GM19025 (cell line): Measurements from ENCODE around the gene HIPK2.

ENCODE experiments used
- ATAC-seq: cut with Tn5 transposase; IDR thresholded peaks from one replicate; pipeline ENCODE4 v1.9.1; 2021; ENCODE audit warnings: mild to moderate bottlenecking, low read depth, moderate library complexity; ENCODE audit not compliant: unreplicated experiment

The HIPK2 gene

DNA sequence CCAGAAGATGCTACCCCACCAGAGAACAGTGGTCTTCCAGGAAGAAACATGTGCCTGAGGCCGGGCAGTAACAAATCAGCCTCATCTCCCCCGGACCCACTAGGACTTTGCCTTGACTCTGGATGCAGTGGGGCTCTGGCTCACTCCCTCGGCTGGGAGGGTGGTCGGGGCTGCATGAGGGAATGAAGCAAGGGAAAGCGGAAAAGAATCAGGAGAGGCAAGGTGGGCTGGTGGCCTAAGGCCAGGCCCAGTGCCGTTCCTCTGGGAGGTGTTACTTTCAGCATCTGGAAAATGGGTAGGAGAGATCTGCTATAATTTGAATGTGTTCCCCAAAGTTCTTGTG is 202.5 kb downstream of the HIPK2 start:
- ATAC-seq: no peak

- no peak for ATAC-seq
These were observed 203.0 kb downstream of the HIPK2 start for GRCh38 chr7:139574618-139575337.

- ATAC-seq: no peak
These were observed 203.9 kb downstream of the HIPK2 start for GRCh38 chr7:139573871-139574270.

DNA sequence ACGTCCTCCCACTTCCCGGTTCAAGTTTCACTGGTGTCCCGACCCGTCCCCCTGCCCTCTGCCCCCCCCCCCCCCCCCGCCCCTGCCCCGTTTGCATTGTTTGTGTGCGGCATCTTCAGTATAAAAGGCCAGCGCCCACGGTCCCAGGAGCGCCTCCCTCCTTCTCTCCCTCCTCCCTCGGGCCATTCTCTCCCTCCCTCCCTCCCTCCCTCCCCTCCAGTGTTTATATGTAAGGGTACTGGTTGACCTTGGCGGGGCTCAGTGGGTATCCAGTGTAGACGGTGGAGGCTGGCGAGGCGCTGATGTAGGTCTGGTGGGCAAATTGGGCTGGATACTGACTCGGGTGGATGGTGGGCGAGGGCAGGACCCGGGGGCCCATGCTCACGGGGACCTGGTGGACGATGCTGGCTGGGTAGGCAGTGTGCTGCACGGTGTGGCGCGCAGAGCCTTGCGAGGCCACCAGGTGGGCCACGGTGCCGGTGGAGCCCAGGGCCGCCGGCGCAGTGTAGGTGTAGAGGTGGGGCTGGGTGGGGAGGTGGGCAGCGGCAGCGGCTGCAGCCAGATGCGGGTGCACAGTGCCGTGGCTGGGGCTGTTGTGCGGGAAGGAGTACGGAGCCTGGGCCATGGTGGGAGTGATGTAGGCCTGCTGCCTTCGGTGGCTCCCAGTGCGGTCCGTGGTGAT is 205.0 kb downstream of the HIPK2 start:
- ATAC-seq: no peak

- no peak for ATAC-seq
These were observed 205.7 kb downstream of the HIPK2 start for GRCh38 chr7:139572071-139572470.

DNA sequence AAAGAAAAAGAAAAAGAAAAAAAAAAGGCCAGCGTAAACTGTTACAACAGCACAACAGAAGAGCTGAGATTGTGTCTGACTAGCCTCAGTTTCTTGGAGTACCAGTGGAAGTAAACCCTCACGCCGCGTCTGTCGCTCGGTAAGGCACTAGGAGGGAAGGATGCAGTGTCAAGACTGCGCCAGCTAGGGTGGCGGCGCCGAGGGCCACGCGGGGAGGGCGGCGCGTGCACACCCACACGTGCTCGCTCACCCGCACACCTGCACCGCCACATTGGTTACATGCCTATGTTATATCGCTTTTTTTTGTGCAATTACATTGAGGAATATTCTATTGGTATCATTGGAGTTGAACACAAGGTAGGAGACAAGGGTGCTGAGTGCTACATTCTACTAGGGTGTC is 206.1 kb downstream of the HIPK2 start:
- no peak for ATAC-seq

DNA sequence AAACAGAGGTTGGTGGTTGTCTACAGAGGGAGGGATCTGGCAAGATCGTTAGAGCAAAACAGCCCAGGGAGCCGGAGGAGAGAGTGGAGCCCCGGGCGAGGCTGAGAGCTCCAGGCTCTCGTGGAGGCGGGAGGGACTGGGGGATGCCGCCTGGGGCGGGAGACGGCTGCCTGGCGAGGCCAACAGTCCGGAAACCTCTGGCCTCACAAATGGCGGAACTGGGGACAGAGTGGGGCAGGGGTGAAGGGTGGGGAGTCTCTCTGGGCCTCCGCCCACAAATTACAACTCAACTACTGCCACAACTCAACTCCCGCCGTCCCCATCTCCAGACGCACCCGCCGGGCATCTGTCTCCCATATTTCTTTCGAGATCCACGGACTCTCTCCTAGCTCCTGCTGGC is 206.6 kb downstream of the HIPK2 start:
- ATAC-seq: no peak

GRCh38 chr7:139570626-139571025 is 207.2 kb downstream of the HIPK2 start:
- no peak for ATAC-seq

DNA sequence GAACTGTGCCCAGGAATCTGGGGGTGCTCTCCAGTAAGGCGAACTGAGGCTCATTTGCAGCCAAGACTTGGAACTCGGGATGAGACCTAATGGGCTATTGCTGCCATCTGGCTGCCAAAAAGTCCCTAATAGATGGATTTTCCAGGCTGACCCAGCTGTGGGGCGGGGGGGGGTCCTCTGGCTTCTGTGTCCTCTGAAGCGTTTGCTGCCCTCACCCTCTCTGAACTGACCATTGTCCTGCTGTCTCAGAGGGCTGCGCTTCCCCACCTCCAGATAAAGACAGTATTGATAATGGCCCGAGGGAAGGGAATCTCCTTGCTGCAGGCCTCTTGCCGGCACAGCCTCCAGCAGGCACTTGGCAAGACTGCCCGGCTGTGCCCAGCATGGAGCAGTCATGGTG is 207.7 kb downstream of the HIPK2 start:
- no peak for ATAC-seq

- no peak for ATAC-seq
These were observed 208.8 kb downstream of the HIPK2 start for GRCh38 chr7:139568813-139569490.

- no peak for ATAC-seq
These were observed 209.5 kb downstream of the HIPK2 start for GRCh38 chr7:139568346-139568675.

DNA sequence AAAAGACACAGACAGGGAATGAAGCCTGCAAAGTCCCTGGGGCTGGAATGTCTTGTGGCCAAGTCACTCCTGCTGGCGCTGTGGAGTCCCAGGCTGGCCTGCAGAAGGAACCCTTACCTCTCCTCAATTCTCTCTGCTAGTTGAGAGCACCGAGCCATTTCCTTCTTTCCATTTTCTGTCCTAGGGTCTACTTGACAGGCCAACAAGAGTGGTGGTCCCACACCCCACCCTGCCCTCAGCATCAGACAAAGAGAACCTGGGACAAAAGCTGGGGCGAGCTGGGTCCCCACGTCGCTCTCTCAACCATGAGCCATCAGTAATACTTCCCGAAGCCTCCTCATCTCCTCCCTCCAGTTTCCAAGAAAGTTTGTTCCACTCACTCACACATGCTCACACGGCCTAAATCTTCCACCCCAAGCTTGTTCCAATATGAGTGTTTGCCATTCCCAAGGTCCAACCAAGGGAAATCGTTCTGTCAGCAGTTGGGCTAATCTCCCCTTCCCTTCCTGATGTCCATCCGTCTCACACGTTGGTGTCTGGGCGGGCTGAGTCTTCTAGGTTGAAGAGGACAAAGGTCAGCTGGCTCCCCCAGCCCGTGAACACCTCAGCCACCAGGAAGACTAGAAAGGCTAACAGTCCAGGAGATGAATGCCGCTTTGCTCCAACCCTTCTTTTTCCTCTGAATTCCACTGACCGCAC is 210.0 kb downstream of the HIPK2 start:
- no peak for ATAC-seq

- ATAC-seq: no peak
These were observed 210.8 kb downstream of the HIPK2 start for GRCh38 chr7:139566736-139567646.

DNA sequence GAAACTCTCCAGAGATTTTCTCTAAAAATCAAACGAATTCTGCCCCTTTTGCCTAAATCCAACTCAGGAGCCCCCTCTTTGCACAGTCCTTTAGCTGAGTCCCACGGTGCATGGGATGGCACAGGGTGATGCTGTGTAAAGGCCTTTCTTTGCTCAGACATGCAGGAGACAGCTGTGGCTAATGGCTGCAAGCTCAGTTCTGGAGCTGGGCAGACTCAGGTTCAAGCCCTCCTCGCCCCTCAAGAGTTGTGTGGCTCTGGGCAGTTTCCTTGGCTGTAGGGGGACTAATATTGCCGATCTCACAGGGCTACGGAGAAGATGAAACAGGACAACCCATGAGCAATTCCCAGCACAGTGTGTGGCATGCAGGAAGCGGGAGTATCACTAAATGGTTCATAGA is 211.7 kb downstream of the HIPK2 start:
- ATAC-seq: no peak

DNA sequence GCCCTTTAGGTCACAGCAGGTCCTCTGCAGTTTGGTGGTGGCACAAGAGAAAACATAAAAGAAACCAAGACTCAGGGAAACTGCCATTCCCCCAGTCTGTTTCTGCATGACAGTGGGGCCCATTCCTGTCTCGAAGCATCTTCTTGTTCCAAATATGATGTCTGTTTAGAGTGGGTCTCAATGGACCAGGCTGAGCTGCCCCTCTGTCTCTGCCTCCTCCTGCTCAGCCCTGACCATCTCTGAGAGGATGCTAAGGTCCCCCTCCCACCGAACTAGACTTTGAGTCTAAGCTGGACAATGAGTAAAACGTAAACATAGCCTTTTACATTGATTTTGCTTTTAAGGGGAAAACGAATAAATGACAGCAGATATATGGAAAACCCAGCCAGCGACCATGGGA is 213.9 kb downstream of the HIPK2 start:
- no peak for ATAC-seq

DNA sequence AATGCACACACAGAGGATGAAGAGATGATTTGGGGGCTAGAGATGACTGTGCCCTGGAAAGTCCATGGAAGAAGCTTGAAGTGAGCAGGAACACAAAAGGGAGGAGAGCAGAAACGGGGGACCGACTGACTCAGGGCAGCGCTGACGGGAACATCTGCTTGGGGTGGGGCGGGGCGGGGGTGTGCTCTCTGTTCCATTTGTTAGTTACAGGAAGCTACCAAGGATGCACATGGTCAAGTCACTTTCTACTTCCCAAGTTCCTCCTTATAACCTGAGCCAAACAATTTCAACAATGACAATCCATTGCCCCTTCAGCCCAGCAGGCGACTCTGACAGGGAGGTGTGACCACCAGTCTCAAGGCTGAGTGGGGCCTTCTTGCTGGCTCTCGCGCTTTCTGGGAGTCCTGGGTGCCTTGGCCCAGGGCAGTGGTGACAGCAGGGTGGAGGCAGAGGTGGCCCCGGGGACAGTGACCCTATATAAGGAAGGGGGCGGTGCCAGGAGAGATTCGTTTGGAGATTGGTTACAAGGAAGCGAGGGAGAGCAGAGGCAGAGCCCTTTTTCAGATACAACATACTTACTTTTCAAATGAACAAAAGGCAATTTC is 214.7 kb downstream of the HIPK2 start:
- ATAC-seq: no peak

DNA sequence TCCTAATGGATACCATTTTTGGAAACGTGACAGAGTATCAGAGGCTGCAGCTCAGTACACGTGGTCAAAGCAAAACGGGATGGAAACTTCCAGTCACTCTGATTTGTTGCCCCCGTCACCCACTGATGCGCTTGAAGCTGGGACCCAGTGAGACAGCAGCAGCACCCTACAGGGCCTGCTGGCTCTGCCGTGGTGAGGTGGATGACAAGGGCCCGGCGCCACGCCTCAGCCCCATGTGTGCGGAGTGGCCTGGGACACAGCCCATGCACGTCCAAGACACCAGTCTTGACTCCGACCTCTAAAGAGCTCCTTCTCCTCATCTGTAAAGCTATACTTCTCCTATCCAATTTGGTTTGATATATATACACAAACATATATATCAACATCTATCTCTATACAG is 215.3 kb downstream of the HIPK2 start:
- ATAC-seq: no peak

- ATAC-seq: no peak
These were observed 217.1 kb downstream of the HIPK2 start for GRCh38 chr7:139560678-139561077.

- no peak for ATAC-seq
These were observed 217.6 kb downstream of the HIPK2 start for GRCh38 chr7:139560199-139560598.
